K562 (cell line): ENCODE measurements around the gene COA4. TPM values are rescaled to one million over a fixed set of nuclear protein-coding genes. Genes with fewer than 3 reads are reported as not detected.

Source experiments
- ATAC-seq: fragments of 200-7000 bp; cut with Tn5 transposase; 3 replicates; pipeline ENCODE4 v1.9.1; 2020; ENCODE audit warnings: moderate library complexity
- BruUV-seq: library from RNA; stranded (reverse); fragments of 400-500 nt; replicated peaks from 2 replicates; lab custom pipeline; 2021; lab: Mats Ljungman, UMichigan
- CTCF ChIA-PET: fragments of 300-600 bp; formaldehyde crosslinking; extraction: SDS; loops from one replicate; lab custom pipeline; 2021; ENCODE audit warnings: low intra/inter-chr PET ratio; lab: Yijun Ruan, JAX
- POLR2A ChIA-PET: fragments of 300-600, 350-650 bp; sonication (Branson Sonifier 250); formaldehyde crosslinking; extraction: SDS; loops from one replicate; lab custom pipeline; 2021; ENCODE audit warnings: antibody characterized with exemption, inconsistent platforms; lab: Yijun Ruan, JAX
- DNase-seq, 4 experiments: peaks; one replicate each; pipeline versions ENCODE4 v3.0.0 to v3.0.0-alpha.2; 2011 to 2018; ENCODE audit warnings: low spot score in 3 of 4, mixed read lengths in 3 of 4; ENCODE audit errors: extremely low read depth in 1 of 4
- FAIRE-seq: peaks from 2 replicates; lab custom pipeline; 2011; peaks lifted over from hg19 to GRCh38; lab: Jason Lieb, UNC
- H2AFZ ChIP-seq: 2 replicates; pipeline ENCODE4 v1.6.0; 2011; ENCODE audit warnings: low read depth, low read length, control low read depth, inconsistent platforms
- H3K27ac ChIP-seq: fragments of 200-600 bp; 3 replicates; pipeline ENCODE4 v1.8.0; 2011; ENCODE audit warnings: low read depth, mild to moderate bottlenecking, control low read depth, inconsistent platforms, low read length, moderate library complexity, mixed read lengths; ENCODE audit errors: extremely low read depth
- H3K27me3 ChIP-seq, 2 experiments: fragments of 300-600 bp in 1 of 2; 2 replicates in 1 of 2; 3 replicates in 1 of 2; pipeline versions ENCODE4 v1.6.0 to v1.8.0; 2011; ENCODE audit warnings: inconsistent platforms in 2 of 2, low read length in 2 of 2, mild to moderate bottlenecking in 1 of 2, mixed read lengths in 1 of 2, moderate library complexity in 1 of 2; ENCODE audit not compliant: control insufficient read depth in 2 of 2, insufficient read depth in 2 of 2
- H3K36me3 ChIP-seq: fragments of 300-600 bp; 3 replicates; pipeline ENCODE4 v1.8.0; 2011; ENCODE audit warnings: mild to moderate bottlenecking, low read length, inconsistent platforms; ENCODE audit not compliant: control insufficient read depth, insufficient read depth
- H3K4me1 ChIP-seq, 2 experiments: fragments of 200-600 bp in 1 of 2; replicated peaks in 1 of 2; 2 replicates in 1 of 2; 3 replicates in 1 of 2; pipeline versions ENCODE4 v1.5.1 to v1.8.0; 2011; ENCODE audit warnings: inconsistent platforms in 2 of 2, low read length in 2 of 2, mild to moderate bottlenecking in 1 of 2, mixed read lengths in 1 of 2, moderate library complexity in 1 of 2; ENCODE audit not compliant: control insufficient read depth in 2 of 2, insufficient read depth in 2 of 2
- H3K4me2 ChIP-seq: 2 replicates; pipeline ENCODE4 v1.6.1; 2011; ENCODE audit warnings: low read length, control low read depth, inconsistent platforms, mixed read lengths; ENCODE audit not compliant: insufficient read depth
- H3K4me3 ChIP-seq: fragments of 200-600 bp; sonication (generic), shearing (Covaris generic); 2 replicates; pipeline ENCODE4 v1.5.1; 2016; ENCODE audit warnings: control low read depth, inconsistent platforms
- H3K79me2 ChIP-seq: fragments of 200-600 bp; 3 replicates; pipeline ENCODE4 v1.8.0; 2011; ENCODE audit warnings: low read length, inconsistent platforms; ENCODE audit not compliant: control insufficient read depth, insufficient read depth
- H3K9ac ChIP-seq, 2 experiments: 2 replicates each; pipeline versions ENCODE4 v1.6.0 to v1.6.1; 2011; ENCODE audit warnings: low read depth in 2 of 2, low read length in 2 of 2, control low read depth in 1 of 2, inconsistent platforms in 1 of 2, mild to moderate bottlenecking in 1 of 2, mixed read lengths in 1 of 2; ENCODE audit not compliant: insufficient read depth in 1 of 2
- H3K9me1 ChIP-seq: one replicate; pipeline ENCODE4 v1.6.0; 2011; ENCODE audit warnings: inconsistent platforms, mild to moderate bottlenecking, low read length, moderate library complexity; ENCODE audit not compliant: control insufficient read depth, insufficient read depth
- H3K9me3 ChIP-seq: replicated peaks from 2 replicates; pipeline ENCODE4 v1.5.1; 2011; ENCODE audit warnings: low read depth, low read length, inconsistent platforms; ENCODE audit not compliant: control insufficient read depth, insufficient read depth
- H4K20me1 ChIP-seq: replicated peaks from 2 replicates; pipeline ENCODE4 v1.6.1; 2011; ENCODE audit warnings: low read length, inconsistent platforms, mixed read lengths; ENCODE audit not compliant: control insufficient read depth, insufficient read depth
- ZNF316 ChIP-seq: fragments of 450-650 bp; IDR thresholded peaks from 2 replicates; pipeline ENCODE4 v1.6.1; 2016
- ZNF512 ChIP-seq: IDR thresholded peaks from 2 replicates; pipeline ENCODE4 v1.6.1; 2016; ENCODE audit warnings: missing genetic modification characterization, missing compliant biosample characterization
- WGBS: fragments of 100-300 bp; shearing (Covaris generic); methylation state at CpG from one replicate; pipeline ENCODE4 v1.1.6; 2016; ENCODE audit warnings: low coverage, mixed read lengths; ENCODE audit not compliant: insufficient coverage; ENCODE audit errors: missing lambda C conversion rate; 5-methylcytosine and 5-hydroxymethylcytosine counted together
- in situ Hi-C: fragments of 300-500 bp; cut with MboI; formaldehyde crosslinking; loops from 4 replicates; pipeline ENCODE4 v1.15.0; 2018; ENCODE audit warnings: inconsistent platforms, mixed read lengths
- intact Hi-C: fragments of 100-400 bp; cut with micrococcal nuclease; formaldehyde crosslinking; loops from 2 replicates; pipeline ENCODE4 v1.14.2; 2022
- polyA plus RNA-seq, 8 experiments: library from polyadenylated mRNA; depleted of rRNA in 4 of 8; stranded (reverse) in 5 of 8; unstranded in 3 of 8; fragments of >200 nt; fragmentation: Nextera tagmentation in 2 of 8; fragmentation: Illumina TruSeq in 1 of 8; extraction: Ambion mirVana in 2 of 8; extraction: Trizol in 1 of 8; gene quantifications; 2 replicates each; pipeline versions ENCODE4 v1.2.1 to v1.2.3, GENCODE V29; 2011 to 2014; ENCODE audit warnings: inconsistent platforms in 1 of 8, missing spikeins in 1 of 8
- total RNA-seq, 7 experiments: library from RNA; depleted of rRNA in 6 of 7; stranded (reverse); fragments of >200 nt in 6 of 7; fragmentation: Illumina TruSeq in 2 of 7; extraction: Trizol in 2 of 7; gene quantifications; 2 replicates each; pipeline versions ENCODE4 v1.2.1 to v1.2.3, GENCODE V29; 2011 to 2021; ENCODE audit warnings: low replicate concordance in 1 of 7

The COA4 gene
- total and polyA plus RNA-seq, 9 of the 15 experiments (the other 6 are each of a cell fraction or from before 2014, with no cell fraction given): 108 to 255 (median 152) TPM

- no peaks in the 10 kb centered on the region for H3K9me3 ChIP-seq
- no peak overlapping the region for H2AFZ ChIP-seq
- BruUV-seq: no TSS peak
- intact Hi-C loops: no loop called here
- peaks cover 18% of the 10 kb centered on the region; the same call in 2 of the 3 replicates for H3K36me3 ChIP-seq
- H3K27me3 ChIP-seq: no peaks in the 10 kb centered on the region
- H3K9ac ChIP-seq: no peak overlapping the region
- no peaks in the 10 kb centered on the region for H3K9me1 ChIP-seq
- peak overlapping the region; percentile 72; the same call in 1 of the 3 replicates for H3K27ac ChIP-seq
- no peak overlapping the region for H3K4me3 ChIP-seq
- POLR2A ChIA-PET: no interaction called here
- no peaks in the 10 kb centered on the region for H4K20me1 ChIP-seq
- in situ Hi-C loops: no loop called here
- no peak for ATAC-seq
- 90% methylated on average over 3 of the region's 3 CpGs for WGBS
- FAIRE-seq: no peak
- CTCF ChIA-PET: no interaction called here
- no peak for DNase-seq
- no peak overlapping the region for H3K4me2 ChIP-seq
- TF ChIP-seq ZNF316: peak; percentile 10; the same call in 1 of the 2 replicates
- TF ChIP-seq ZNF512 (tag): no peak
- TF ChIP-seq, all 486 proteins: peak for 1
- Histone ChIP-seq H3K79me2 (no peaks in the 10 kb centered on the region), H3K4me1 (peaks cover 7 to 13% of the 10 kb centered on the region in 2 experiments)
These were observed 24.6 kb downstream of the COA4 start for GRCh38 chr11:73852049-73852448.
